Mononuclear cell (primary cell): ENCODE measurements around the gene AGA. TPM values are rescaled to one million over a fixed set of nuclear protein-coding genes. Genes with fewer than 3 reads are reported as not detected.

Source experiments
- H3K27me3 ChIP-seq: 2 replicates; pipeline ENCODE4 v1.6.0; 2011; ENCODE audit warnings: low read length, control low read depth; ENCODE audit not compliant: insufficient read depth
- H3K4me1 ChIP-seq: 2 replicates; pipeline ENCODE4 v1.5.1; 2011; ENCODE audit warnings: mild to moderate bottlenecking, low read length, control low read depth; ENCODE audit not compliant: insufficient read depth
- H3K4me3 ChIP-seq: 2 replicates; pipeline ENCODE4 v1.5.1; 2011; ENCODE audit warnings: mild to moderate bottlenecking, low read length, moderate library complexity
- H3K9me3 ChIP-seq: 2 replicates; pipeline ENCODE4 v1.5.1; 2011; ENCODE audit warnings: low read depth, mild to moderate bottlenecking, control low read depth, low read length
- total RNA-seq: library from RNA; depleted of rRNA; stranded (reverse); fragments of >200 nt; gene quantifications from one replicate; pipeline ENCODE4 v1.2.3, GENCODE V29; 2012

Gene AGA
- total RNA-seq, 1 donor = 16.6 TPM

- no peaks in the 10 kb centered on the region for H3K27me3 ChIP-seq
- H3K4me3 ChIP-seq = no peak overlapping the region
- no peaks in the 10 kb centered on the region for H3K9me3 ChIP-seq
- H3K4me1 ChIP-seq = no peaks in the 10 kb centered on the region
Measured at GRCh38 chr4:177413076-177413475, 29.2 kb downstream of the AGA start.

- Histone ChIP-seq H3K4me3 (no peak overlapping the region), H3K9me3 (no peaks in the 10 kb centered on the region), H3K4me1 (no peaks in the 10 kb centered on the region), H3K27me3 (no peaks in the 10 kb centered on the region)
Measured at GRCh38 chr4:177411996-177412395, 30.2 kb downstream of the AGA start.

- Histone ChIP-seq H3K4me1 (no peaks in the 10 kb centered on the region), H3K27me3 (no peaks in the 10 kb centered on the region), H3K9me3 (no peaks in the 10 kb centered on the region), H3K4me3 (no peak overlapping the region)
Measured at GRCh38 chr4:177410566-177410965, 31.7 kb downstream of the AGA start.

- Histone ChIP-seq H3K4me1 (no peaks in the 10 kb centered on the region), H3K27me3 (no peaks in the 10 kb centered on the region), H3K4me3 (no peak overlapping the region), H3K9me3 (no peaks in the 10 kb centered on the region)
Measured at GRCh38 chr4:177408023-177408422, 34.2 kb downstream of the AGA start.

- H3K4me1 ChIP-seq = peaks cover 12% of the 10 kb centered on the region
- no peaks in the 10 kb centered on the region for H3K27me3 ChIP-seq
- H3K4me3 ChIP-seq = no peak overlapping the region
- no peaks in the 10 kb centered on the region for H3K9me3 ChIP-seq
Measured at GRCh38 chr4:177405508-177405907, 36.7 kb downstream of the AGA start.

GRCh38 chr4:177404986-177405385 is 37.3 kb downstream of the AGA start:
- Histone ChIP-seq H3K9me3 (no peaks in the 10 kb centered on the region), H3K4me1 (peaks cover 17% of the 10 kb centered on the region), H3K27me3 (no peaks in the 10 kb centered on the region), H3K4me3 (no peak overlapping the region)

GRCh38 chr4:177404342-177404741 is 37.9 kb downstream of the AGA start:
- Histone ChIP-seq H3K4me1 (peaks cover 20% of the 10 kb centered on the region), H3K27me3 (no peaks in the 10 kb centered on the region), H3K9me3 (no peaks in the 10 kb centered on the region), H3K4me3 (no peak overlapping the region)

GRCh38 chr4:177403746-177404145 is 38.5 kb downstream of the AGA start:
- Histone ChIP-seq H3K9me3 (no peaks in the 10 kb centered on the region), H3K4me1 (peaks cover 20% of the 10 kb centered on the region), H3K4me3 (no peak overlapping the region), H3K27me3 (no peaks in the 10 kb centered on the region)

- Histone ChIP-seq H3K4me3 (no peak overlapping the region), H3K27me3 (no peaks in the 10 kb centered on the region), H3K9me3 (no peaks in the 10 kb centered on the region), H3K4me1 (peaks cover 20% of the 10 kb centered on the region)
Measured at GRCh38 chr4:177401658-177402273, 40.5 kb downstream of the AGA start.

- no peaks in the 10 kb centered on the region for H3K27me3 ChIP-seq
- no peaks in the 10 kb centered on the region for H3K9me3 ChIP-seq
- H3K4me3 ChIP-seq = no peak overlapping the region
- peaks cover 20% of the 10 kb centered on the region for H3K4me1 ChIP-seq
Measured at GRCh38 chr4:177400030-177400429, 42.2 kb downstream of the AGA start.

- no peaks in the 10 kb centered on the region for H3K9me3 ChIP-seq
- peaks cover 18% of the 10 kb centered on the region for H3K4me1 ChIP-seq
- no peaks in the 10 kb centered on the region for H3K27me3 ChIP-seq
- no peak overlapping the region for H3K4me3 ChIP-seq
Measured at GRCh38 chr4:177396352-177396751, 45.9 kb downstream of the AGA start.

- H3K4me3 ChIP-seq = no peak overlapping the region
- H3K4me1 ChIP-seq = peaks cover 9% of the 10 kb centered on the region
- H3K27me3 ChIP-seq = no peaks in the 10 kb centered on the region
- H3K9me3 ChIP-seq = no peaks in the 10 kb centered on the region
Measured at GRCh38 chr4:177393236-177393635, 49.0 kb downstream of the AGA start.

- Histone ChIP-seq H3K9me3 (no peaks in the 10 kb centered on the region), H3K4me3 (no peak overlapping the region), H3K4me1 (peaks cover 9% of the 10 kb centered on the region), H3K27me3 (no peaks in the 10 kb centered on the region)
Measured at GRCh38 chr4:177391953-177392352, 50.3 kb downstream of the AGA start.

- Histone ChIP-seq H3K4me1 (peaks cover 9% of the 10 kb centered on the region), H3K27me3 (no peaks in the 10 kb centered on the region), H3K9me3 (no peaks in the 10 kb centered on the region), H3K4me3 (no peak overlapping the region)
Measured at GRCh38 chr4:177391287-177391686, 51.0 kb downstream of the AGA start.

GRCh38 chr4:177386278-177386815 is 55.9 kb downstream of the AGA start:
- H3K27me3 ChIP-seq = no peaks in the 10 kb centered on the region
- no peak overlapping the region for H3K4me3 ChIP-seq
- H3K4me1 ChIP-seq = no peaks in the 10 kb centered on the region
- H3K9me3 ChIP-seq = no peaks in the 10 kb centered on the region

GRCh38 chr4:177385576-177386277 is 56.5 kb downstream of the AGA start:
- no peaks in the 10 kb centered on the region for H3K27me3 ChIP-seq
- H3K4me3 ChIP-seq = no peak overlapping the region
- H3K4me1 ChIP-seq = no peaks in the 10 kb centered on the region
- H3K9me3 ChIP-seq = no peaks in the 10 kb centered on the region
